IMR-90 (cell line): ENCODE results near the gene TEX48. TPM values are rescaled to one million over a fixed set of nuclear protein-coding genes. Genes with fewer than 3 reads are reported as not detected.
A peak's percentile ranks its signal among the peaks of the same experiment; 100 is the strongest.

Experiments
- ATAC-seq: fragments of 200-7000 bp; cut with Tn5 transposase; 2 replicates; pipeline ENCODE4 v1.9.1; 2020; ENCODE audit warnings: low read depth, mild to moderate bottlenecking, moderate library complexity
- BruUV-seq: library from RNA; stranded (reverse); fragments of 400-500 nt; replicated peaks from 2 replicates; lab custom pipeline; 2021; lab: Mats Ljungman, UMichigan
- CTCF ChIA-PET: fragments of 300-600 bp; formaldehyde crosslinking; extraction: SDS; loops from one replicate; lab custom pipeline; 2021; ENCODE audit warnings: antibody characterized with exemption; lab: Yijun Ruan, JAX
- POLR2A ChIA-PET: fragments of 300-600 bp; sonication (Branson Sonifier 250); formaldehyde crosslinking; loops from one replicate; lab custom pipeline; 2022; ENCODE audit warnings: antibody characterized with exemption; ENCODE audit not compliant: unreplicated experiment; lab: Charles Lee
- DNase-seq: peaks from one replicate; pipeline ENCODE4 v3.0.0; 2013
- H2AFZ ChIP-seq: replicated peaks from 2 replicates; pipeline ENCODE3; 2013; ENCODE audit warnings: low read length, mild to moderate bottlenecking; ENCODE audit not compliant: poor library complexity
- H2AK5ac ChIP-seq: 2 replicates; pipeline ENCODE4 v1.6.1; 2013; ENCODE audit warnings: low read depth, low read length, inconsistent platforms
- H2AK9ac ChIP-seq: replicated peaks from 2 replicates; pipeline ENCODE3; 2013; ENCODE audit warnings: mild to moderate bottlenecking, low read depth, low read length, moderate library complexity; ENCODE audit not compliant: poor library complexity
- H2BK120ac ChIP-seq: 2 replicates; pipeline ENCODE4 v1.6.1; 2013; ENCODE audit warnings: low read depth, low read length, inconsistent platforms
- H2BK15ac ChIP-seq: 3 replicates; pipeline ENCODE4 v1.6.1; 2013; ENCODE audit warnings: low read depth, low read length, inconsistent platforms
- H2BK20ac ChIP-seq: 2 replicates; pipeline ENCODE4 v1.6.1; 2013; ENCODE audit warnings: low read depth, mild to moderate bottlenecking, inconsistent platforms, low read length, moderate library complexity
- H2BK5ac ChIP-seq: 2 replicates; pipeline ENCODE4 v1.6.1; 2013; ENCODE audit warnings: mild to moderate bottlenecking, low read depth, low read length, inconsistent platforms; ENCODE audit not compliant: poor library complexity, severe bottlenecking
- H3K14ac ChIP-seq: replicated peaks from 2 replicates; pipeline ENCODE4 v1.6.1; 2013; ENCODE audit warnings: low read depth, low read length, inconsistent platforms
- H3K18ac ChIP-seq: 2 replicates; pipeline ENCODE4 v1.6.1; 2013; ENCODE audit warnings: low read depth, low read length, control low read depth
- H3K23ac ChIP-seq: 2 replicates; pipeline ENCODE4 v1.6.1; 2013; ENCODE audit warnings: low read depth, low read length, inconsistent platforms
- H3K27ac ChIP-seq: 2 replicates; pipeline ENCODE4 v1.5.1; 2013; ENCODE audit warnings: mild to moderate bottlenecking, control low read depth, low read length; ENCODE audit not compliant: insufficient read depth
- H3K27me3 ChIP-seq: 2 replicates; pipeline ENCODE4 v1.6.1; 2013; ENCODE audit warnings: low read length; ENCODE audit not compliant: control insufficient read depth, insufficient read depth
- H3K36me3 ChIP-seq: 2 replicates; pipeline ENCODE4 v1.6.1; 2013; ENCODE audit warnings: low read length, mixed read lengths; ENCODE audit not compliant: control insufficient read depth, insufficient read depth
- H3K4ac ChIP-seq: 2 replicates; pipeline ENCODE4 v1.6.1; 2013; ENCODE audit warnings: low read depth, low read length, inconsistent platforms
- H3K4me1 ChIP-seq: 2 replicates; pipeline ENCODE4 v1.6.1; 2013; ENCODE audit warnings: low read length, mixed read lengths; ENCODE audit not compliant: control insufficient read depth, insufficient read depth
- H3K4me2 ChIP-seq: 2 replicates; pipeline ENCODE4 v1.6.1; 2013; ENCODE audit warnings: low read depth, mild to moderate bottlenecking, control low read depth, low read length, moderate library complexity
- H3K4me3 ChIP-seq: 2 replicates; pipeline ENCODE4 v1.5.1; 2013; ENCODE audit warnings: low read depth, mild to moderate bottlenecking, control low read depth, low read length, moderate library complexity; ENCODE audit not compliant: insufficient read depth
- H3K56ac ChIP-seq: 2 replicates; pipeline ENCODE4 v1.6.1; 2013; ENCODE audit warnings: low read length, inconsistent platforms; ENCODE audit not compliant: insufficient read depth; ENCODE audit errors: extremely low read depth
- H3K79me1 ChIP-seq, 2 experiments: 2 replicates each; pipeline ENCODE4 v1.6.1; 2013; ENCODE audit warnings: low read length in 2 of 2, inconsistent platforms in 1 of 2, low read depth in 1 of 2
- H3K9ac ChIP-seq: 2 replicates; pipeline ENCODE4 v1.6.1; 2013; ENCODE audit warnings: low read depth, low read length, control low read depth
- H3K9me1 ChIP-seq: 2 replicates; pipeline ENCODE4 v1.6.1; 2013; ENCODE audit warnings: low read length, inconsistent platforms; ENCODE audit not compliant: insufficient read depth
- H3K9me3 ChIP-seq: 2 replicates; pipeline ENCODE4 v1.6.1; 2013; ENCODE audit warnings: low read length; ENCODE audit not compliant: control insufficient read depth, insufficient read depth
- H4K20me1 ChIP-seq: 2 replicates; pipeline ENCODE4 v1.6.1; 2013; ENCODE audit warnings: low read length, inconsistent platforms; ENCODE audit not compliant: insufficient read depth
- H4K5ac ChIP-seq: 2 replicates; pipeline ENCODE4 v1.6.1; 2013; ENCODE audit warnings: mild to moderate bottlenecking, low read depth, low read length, control low read depth
- H4K8ac ChIP-seq, 2 experiments: 2 replicates each; pipeline ENCODE4 v1.6.1; 2013; ENCODE audit warnings: low read depth in 2 of 2, low read length in 2 of 2, control low read depth in 1 of 2, inconsistent platforms in 1 of 2
- H4K91ac ChIP-seq: 2 replicates; pipeline ENCODE4 v1.6.1; 2013; ENCODE audit warnings: low read depth, low read length, inconsistent platforms; ENCODE audit not compliant: insufficient read depth
- CEBPB ChIP-seq: IDR thresholded peaks from 2 replicates; pipeline ENCODE4 v1.6.1; 2012; ENCODE audit warnings: low read depth, low read length, improper control_type of control experiment
- CHD1 ChIP-seq: IDR thresholded peaks from 2 replicates; pipeline ENCODE4 v1.6.1; 2012; ENCODE audit warnings: low read depth, low read length, improper control_type of control experiment
- WGBS, 2 experiments: methylation state at CpG; one replicate each; pipeline versions ENCODE4 v1.1.5 to v1.1.7; 2013; ENCODE audit warnings: missing lambda C conversion rate in 2 of 2; ENCODE audit not compliant: insufficient read length in 1 of 2; ENCODE audit errors: extremely low coverage in 2 of 2; 5-methylcytosine and 5-hydroxymethylcytosine counted together
- dilution Hi-C: fragments of 300-500 bp; cut with HindIII; formaldehyde crosslinking; loops from one replicate; pipeline ENCODE4 v1.14.3; 2018; ENCODE audit warnings: low sequenced_read_pairs; ENCODE audit not compliant: unreplicated experiment
- in situ Hi-C: fragments of 300-500 bp; cut with MboI; formaldehyde crosslinking; loops from 3 replicates; pipeline ENCODE4 v1.14.3; 2019; ENCODE audit warnings: low sequenced_read_pairs, inconsistent platforms, mixed read lengths
- intact Hi-C: fragments of 100-400 bp; cut with micrococcal nuclease; formaldehyde crosslinking; loops from 2 replicates; pipeline ENCODE4 v1.10.0; 2022
- polyA plus RNA-seq, 3 experiments: library from polyadenylated mRNA; depleted of rRNA; stranded (reverse); fragments of >200 nt; gene quantifications; 2 replicates each; pipeline ENCODE4 v1.2.3, GENCODE V29; 2012; ENCODE audit warnings: low replicate concordance in 1 of 3
- total RNA-seq: library from RNA; depleted of rRNA; stranded (reverse); fragments of >200 nt; gene quantifications from 2 replicates; pipeline ENCODE4 v1.2.3, GENCODE V29; 2012

TEX48 gene
- total and polyA plus RNA-seq, 2 of the 4 experiments (the other 2 are of a cell fraction) = not detected

GRCh38 chr9:114724744-114725143 is 42.8 kb upstream of the TEX48 start:
- H3K14ac ChIP-seq = no peak overlapping the region
- ATAC-seq (no peak), DNase-seq (no peak)
- H3K9me3 ChIP-seq = peaks cover 4% of the 10 kb centered on the region; the same call in 1 of the 2 replicates
- H4K20me1 ChIP-seq = peaks cover 5% of the 10 kb centered on the region
- in situ Hi-C loops = no loop called here
- H3K4ac ChIP-seq = peak overlapping the region; percentile 30; the same call in 1 of the 2 replicates
- H3K79me1 ChIP-seq = no peaks in the 10 kb centered on the region
- no peak overlapping the region for H2AK9ac ChIP-seq
- TF ChIP-seq CHD1 (no peak), CEBPB (peak; percentile 78)
- H3K4me3 ChIP-seq = no peak overlapping the region
- peaks cover 17% of the 10 kb centered on the region for H3K27me3 ChIP-seq
- POLR2A ChIA-PET = no interaction called here
- H4K5ac ChIP-seq = no peak overlapping the region
- H3K56ac ChIP-seq = no peak overlapping the region
- H3K9me1 ChIP-seq = peaks cover 12% of the 10 kb centered on the region
- H4K8ac ChIP-seq = no peak overlapping the region
- H4K91ac ChIP-seq = no peak overlapping the region
- no peak overlapping the region for H2BK5ac ChIP-seq
- no TSS peak for BruUV-seq
- H3K4me2 ChIP-seq = no peak overlapping the region
- intact Hi-C loops = loop anchor here (5.0 kb wide), 1 partner anchor 47 kb away; no protein-coding TSS in a partner anchor
- H2BK20ac ChIP-seq = no peak overlapping the region
- 0 out of 3 replicates have a peak overlapping the region, but pooled peaks have one; percentile 20 for H2BK15ac ChIP-seq
- no CpG with 5 or more reads among the region's 3 CpGs for WGBS, 2 experiments
- H2BK120ac ChIP-seq = peak overlapping the region; percentile 38; the same call in 1 of the 2 replicates
- H2AFZ ChIP-seq = no peak overlapping the region
- no peak overlapping the region; the same call in 1 of the 2 replicates for H3K18ac ChIP-seq
- dilution Hi-C loops = no loop called here
- H2AK5ac ChIP-seq = no peak overlapping the region; the same call in 1 of the 2 replicates
- H3K4me1 ChIP-seq = peaks cover 19% of the 10 kb centered on the region
- H3K27ac ChIP-seq = no peak overlapping the region
- CTCF ChIA-PET = interaction anchor here (1.8 kb wide), 1 partner anchor 43 kb away, joined by 6 read pairs; the partner anchor contains the start of gene TEX48
- H3K9ac ChIP-seq = no peak overlapping the region
- no peak overlapping the region for H3K23ac ChIP-seq
- H3K36me3 ChIP-seq = no peaks in the 10 kb centered on the region
